GM21447 (cell line): ENCODE measurements around the gene MUC21.

ENCODE experiments used
- ATAC-seq: cut with Tn5 transposase; IDR thresholded peaks from one replicate; pipeline ENCODE4 v1.9.1; 2021; ENCODE audit not compliant: unreplicated experiment

MUC21 gene

GRCh38 chr6:30983439-30983838, at the start of gene MUC21:
TSS of gene MUC21 (plus strand) at chr6:30983718. CDS start at chr6:30983959, 241 bp downstream.
- ATAC-seq, result no peak

GRCh38 chr6:30935018-30935417, 48.5 kb upstream of the MUC21 start:
- ATAC-seq, result no peak

GRCh38 chr6:30937265-30937664, 46.3 kb upstream of the MUC21 start:
- ATAC-seq, result no peak

GRCh38 chr6:30938730-30939129, 44.8 kb upstream of the MUC21 start:
- ATAC-seq, result no peak

- ATAC-seq, result no peak
Observed at GRCh38 chr6:30939473-30939872, 44.0 kb upstream of the MUC21 start.

GRCh38 chr6:30940361-30940986, 43.0 kb upstream of the MUC21 start, which contains the start of gene MUCL3:
TSS of gene MUCL3 (plus strand) at chr6:30940973. CDS start at chr6:30941000, 27 bp downstream.
- ATAC-seq, result no peak

GRCh38 chr6:30942338-30943060, 41.0 kb upstream of the MUC21 start:
- ATAC-seq, result no peak

- no peak for ATAC-seq
Observed at GRCh38 chr6:30944051-30944450, 39.5 kb upstream of the MUC21 start.

- no peak for ATAC-seq
Observed at GRCh38 chr6:30945281-30945680, 38.2 kb upstream of the MUC21 start.

GRCh38 chr6:30947231-30947630, 36.3 kb upstream of the MUC21 start:
- ATAC-seq, result no peak

- no peak for ATAC-seq
Observed at GRCh38 chr6:30948811-30949210, 34.7 kb upstream of the MUC21 start.

GRCh38 chr6:30951907-30952469, 31.5 kb upstream of the MUC21 start:
- ATAC-seq, result no peak

- no peak for ATAC-seq
Observed at GRCh38 chr6:30954631-30955366, 28.7 kb upstream of the MUC21 start.

- ATAC-seq, result peak; percentile 60
Observed at GRCh38 chr6:30955367-30956042, 28.0 kb upstream of the MUC21 start.

GRCh38 chr6:30957716-30958115, 25.8 kb upstream of the MUC21 start:
- no peak for ATAC-seq

GRCh38 chr6:30960907-30961673, 22.4 kb upstream of the MUC21 start:
- ATAC-seq, result no peak

GRCh38 chr6:30962716-30963115, 20.8 kb upstream of the MUC21 start:
- ATAC-seq, result no peak

- ATAC-seq, result no peak
Observed at GRCh38 chr6:30963641-30964040, 19.9 kb upstream of the MUC21 start.

GRCh38 chr6:30964075-30964474, 19.4 kb upstream of the MUC21 start:
- no peak for ATAC-seq

- no peak for ATAC-seq
Observed at GRCh38 chr6:30965140-30965601, 18.3 kb upstream of the MUC21 start.
